IPS-20b (cell line): ENCODE measurements around the gene ABCG5.

Experiments
- H3K27ac ChIP-seq: one replicate; pipeline ENCODE4 v1.5.1; 2013; ENCODE audit warnings: low read length
- H3K27me3 ChIP-seq: 2 replicates; pipeline ENCODE4 v1.6.1; 2013; ENCODE audit warnings: mild to moderate bottlenecking, low read length, inconsistent platforms; ENCODE audit not compliant: insufficient read depth
- H3K36me3 ChIP-seq: 2 replicates; pipeline ENCODE4 v1.6.1; 2013; ENCODE audit warnings: low read depth, mild to moderate bottlenecking, inconsistent platforms, low read length, moderate library complexity; ENCODE audit not compliant: insufficient read depth
- H3K4me1 ChIP-seq: 2 replicates; pipeline ENCODE4 v1.6.1; 2013; ENCODE audit warnings: mild to moderate bottlenecking, control low read depth, inconsistent platforms, low read length, moderate library complexity; ENCODE audit not compliant: insufficient read depth
- H3K4me3 ChIP-seq: 2 replicates; pipeline ENCODE4 v1.5.1; 2013; ENCODE audit warnings: mild to moderate bottlenecking, low read length, inconsistent platforms
- H3K9ac ChIP-seq: 2 replicates; pipeline ENCODE4 v1.6.1; 2013; ENCODE audit warnings: low read depth, mild to moderate bottlenecking, inconsistent platforms, low read length, moderate library complexity
- H3K9me3 ChIP-seq: 2 replicates; pipeline ENCODE4 v1.6.1; 2013; ENCODE audit warnings: mild to moderate bottlenecking, low read depth, low read length, inconsistent platforms; ENCODE audit not compliant: insufficient read depth

The ABCG5 gene

GRCh38 chr2:43840965-43841364, 2.3 kb upstream of the ABCG5 start:
- H3K9me3 ChIP-seq: no peaks in the 10 kb centered on the region
- no peaks in the 10 kb centered on the region for H3K36me3 ChIP-seq
- no peak overlapping the region for H3K4me3 ChIP-seq
- no peaks in the 10 kb centered on the region for H3K27me3 ChIP-seq
- no peaks in the 10 kb centered on the region for H3K4me1 ChIP-seq
- no peak overlapping the region for H3K9ac ChIP-seq
- H3K27ac ChIP-seq: no peak overlapping the region

GRCh38 chr2:43839776-43840564, 1.3 kb upstream of the ABCG5 start:
- no peaks in the 10 kb centered on the region for H3K4me1 ChIP-seq
- no peak overlapping the region for H3K27ac ChIP-seq
- no peaks in the 10 kb centered on the region for H3K27me3 ChIP-seq
- no peak overlapping the region for H3K9ac ChIP-seq
- no peak overlapping the region for H3K4me3 ChIP-seq
- H3K9me3 ChIP-seq: no peaks in the 10 kb centered on the region
- no peaks in the 10 kb centered on the region for H3K36me3 ChIP-seq

GRCh38 chr2:43837831-43838559, 644 bp downstream of the ABCG5 start:
- H3K9ac ChIP-seq: no peak overlapping the region
- no peaks in the 10 kb centered on the region for H3K36me3 ChIP-seq
- no peak overlapping the region for H3K4me3 ChIP-seq
- no peaks in the 10 kb centered on the region for H3K9me3 ChIP-seq
- no peaks in the 10 kb centered on the region for H3K4me1 ChIP-seq
- no peaks in the 10 kb centered on the region for H3K27me3 ChIP-seq
- H3K27ac ChIP-seq: no peak overlapping the region

- peaks cover 4% of the 10 kb centered on the region; the same call in 1 of the 2 replicates for H3K4me1 ChIP-seq
- H3K9me3 ChIP-seq: no peaks in the 10 kb centered on the region
- peaks cover 7% of the 10 kb centered on the region for H3K27me3 ChIP-seq
- no peak overlapping the region for H3K27ac ChIP-seq
- H3K9ac ChIP-seq: no peak overlapping the region
- no peaks in the 10 kb centered on the region for H3K36me3 ChIP-seq
- H3K4me3 ChIP-seq: no peak overlapping the region
Measured at GRCh38 chr2:43837033-43837432, 1.6 kb downstream of the ABCG5 start.

- Histone ChIP-seq H3K4me3 (peak overlapping the region; percentile 66; the same call in 1 of the 2 replicates), H3K27ac (no peak overlapping the region), H3K4me1 (peaks cover 5% of the 10 kb centered on the region; the same call in 1 of the 2 replicates), H3K9me3 (no peaks in the 10 kb centered on the region), H3K9ac (no peak overlapping the region), H3K27me3 (peaks cover 32% of the 10 kb centered on the region), H3K36me3 (no peaks in the 10 kb centered on the region)
Measured at GRCh38 chr2:43832457-43832856, 6.2 kb downstream of the ABCG5 start.

- H3K4me1 ChIP-seq: peaks cover 5% of the 10 kb centered on the region; the same call in 1 of the 2 replicates
- H3K27ac ChIP-seq: no peak overlapping the region
- peaks cover 32% of the 10 kb centered on the region for H3K27me3 ChIP-seq
- H3K9ac ChIP-seq: no peak overlapping the region
- peak overlapping the region; percentile 66 for H3K4me3 ChIP-seq
- no peaks in the 10 kb centered on the region for H3K36me3 ChIP-seq
- no peaks in the 10 kb centered on the region for H3K9me3 ChIP-seq
Measured at GRCh38 chr2:43831543-43832294, 6.9 kb downstream of the ABCG5 start.

GRCh38 chr2:43826305-43827250, 12.1 kb downstream of the ABCG5 start:
- Histone ChIP-seq H3K4me3 (no peak overlapping the region), H3K9ac (no peak overlapping the region), H3K27ac (no peak overlapping the region), H3K36me3 (no peaks in the 10 kb centered on the region), H3K4me1 (no peaks in the 10 kb centered on the region), H3K27me3 (peaks cover 21% of the 10 kb centered on the region), H3K9me3 (no peaks in the 10 kb centered on the region)

GRCh38 chr2:43825841-43826240, 12.8 kb downstream of the ABCG5 start:
- Histone ChIP-seq H3K27ac (no peak overlapping the region), H3K9me3 (no peaks in the 10 kb centered on the region), H3K4me3 (no peak overlapping the region), H3K9ac (no peak overlapping the region), H3K4me1 (no peaks in the 10 kb centered on the region), H3K36me3 (no peaks in the 10 kb centered on the region), H3K27me3 (peaks cover 14% of the 10 kb centered on the region)

- Histone ChIP-seq H3K27ac (no peak overlapping the region), H3K36me3 (no peaks in the 10 kb centered on the region)
Measured at GRCh38 chr2:43824951-43825493, 13.6 kb downstream of the ABCG5 start.

GRCh38 chr2:43824512-43824911, 14.1 kb downstream of the ABCG5 start:
- H3K27me3 ChIP-seq: peaks cover under 1% of the 10 kb centered on the region; the same call in 1 of the 2 replicates
- no peaks in the 10 kb centered on the region for H3K9me3 ChIP-seq
- H3K36me3 ChIP-seq: no peaks in the 10 kb centered on the region

More at GRCh38 chr2:43824951-43825493, 13.6 kb downstream of the ABCG5 start:
- peaks cover 6% of the 10 kb centered on the region for H3K27me3 ChIP-seq
- H3K4me3 ChIP-seq: no peak overlapping the region
- H3K9ac ChIP-seq: no peak overlapping the region
- no peaks in the 10 kb centered on the region for H3K4me1 ChIP-seq
- no peaks in the 10 kb centered on the region for H3K9me3 ChIP-seq

More at GRCh38 chr2:43824512-43824911, 14.1 kb downstream of the ABCG5 start:
- no peak overlapping the region for H3K4me3 ChIP-seq
- no peaks in the 10 kb centered on the region for H3K4me1 ChIP-seq
- no peak overlapping the region for H3K9ac ChIP-seq
- no peak overlapping the region for H3K27ac ChIP-seq
